ENCODE data around the gene TMEM178B.

GRCh38 chr7:141071855-141072547 is 1.9 kb upstream of the TMEM178B start:
- no peak for TF ChIP-seq CTCF (optimal IDR thresholded peaks at IDR 0.05 in 1 of 3, IDR thresholded peaks at IDR 0.05 in 1 of 3, conservative IDR thresholded peaks at IDR 0.05 in 1 of 3; ENCODE audit: extremely low read depth in 1 of 3, insufficient read depth in 2 of 3, low read length in 3 of 3)
- peak; percentile 88 for TF ChIP-seq EZH2 (IDR thresholded peaks at IDR 0.05; ENCODE audit: low read length)
